Superior temporal gyrus (tissue), 1 donor: ENCODE results near the gene MAP7D3.
"Not testable (repeated sequence)": the region's sequence is repeated elsewhere in the genome, so short reads cannot be mapped to it uniquely, and the experiment has no call there.

ENCODE experiments used
- DNase-seq: peaks from one replicate; pipeline ENCODE4 v3.0.0-alpha.2; 2016; ENCODE audit errors: extremely low spot score

MAP7D3 gene

GRCh38 chrX:136251041-136251991 lies at the start of gene MAP7D3:
Gene MAP7D3 (minus strand): TSS chrX:136251400. CDS start chrX:136251358, 42 bp downstream.
- no peak for DNase-seq

GRCh38 chrX:136300721-136301120 lies 49.5 kb upstream of the MAP7D3 start, which contains the start of gene ADGRG4:
Gene ADGRG4 (plus strand): TSS chrX:136300963. CDS start chrX:136308778, 7,815 bp downstream.
- DNase-seq = not testable (repeated sequence)

- no peak for DNase-seq
Observed at GRCh38 chrX:136295380-136295779, 44.2 kb upstream of the MAP7D3 start.

- DNase-seq = no peak
Observed at GRCh38 chrX:136292656-136293055, 41.5 kb upstream of the MAP7D3 start.

GRCh38 chrX:136291824-136292223 lies 40.6 kb upstream of the MAP7D3 start:
- no peak for DNase-seq

- DNase-seq = not testable (repeated sequence)
Observed at GRCh38 chrX:136286375-136286774, 35.2 kb upstream of the MAP7D3 start.

- DNase-seq = no peak
Observed at GRCh38 chrX:136275553-136275952, 24.4 kb upstream of the MAP7D3 start.

- no peak for DNase-seq
Observed at GRCh38 chrX:136273986-136274385, 22.8 kb upstream of the MAP7D3 start.

- DNase-seq = no peak
Observed at GRCh38 chrX:136272325-136272724, 21.1 kb upstream of the MAP7D3 start.

- DNase-seq = no peak
Observed at GRCh38 chrX:136271300-136271699, 20.1 kb upstream of the MAP7D3 start.

GRCh38 chrX:136269921-136270320 lies 18.7 kb upstream of the MAP7D3 start:
- DNase-seq = no peak

GRCh38 chrX:136268051-136269048 lies 17.1 kb upstream of the MAP7D3 start:
- peak; percentile 59 for DNase-seq

GRCh38 chrX:136266828-136267227 lies 15.6 kb upstream of the MAP7D3 start:
- DNase-seq = no peak

- no peak for DNase-seq
Observed at GRCh38 chrX:136262812-136263315, 11.7 kb upstream of the MAP7D3 start.

GRCh38 chrX:136262243-136262642 lies 11.0 kb upstream of the MAP7D3 start:
- DNase-seq = no peak

- DNase-seq = no peak
Observed at GRCh38 chrX:136261321-136261720, 10.1 kb upstream of the MAP7D3 start.

- peak; percentile 30 for DNase-seq
Observed at GRCh38 chrX:136260776-136261175, 9.6 kb upstream of the MAP7D3 start.

GRCh38 chrX:136259543-136259942 lies 8.3 kb upstream of the MAP7D3 start:
- DNase-seq = peak; percentile 22

- DNase-seq = no peak
Observed at GRCh38 chrX:136258951-136259350, 7.8 kb upstream of the MAP7D3 start.

- no peak for DNase-seq
Observed at GRCh38 chrX:136256026-136256425, 4.8 kb upstream of the MAP7D3 start.

GRCh38 chrX:136255541-136255940 lies 4.3 kb upstream of the MAP7D3 start:
- DNase-seq = no peak
